GM12878 (cell line): Measurements from ENCODE around the gene COMMD10. TPM values are rescaled to one million over a fixed set of nuclear protein-coding genes. Genes with fewer than 3 reads are reported as not detected.

Experiments used
- ATAC-seq: fragments of 200-7000 bp; cut with Tn5 transposase; 3 replicates; pipeline ENCODE4 v1.9.1; 2020; ENCODE audit warnings: mild to moderate bottlenecking, moderate library complexity
- BruUV-seq: library from RNA; stranded (reverse); fragments of 400-500 nt; replicated peaks from 2 replicates; lab custom pipeline; 2021; lab: Mats Ljungman, UMichigan
- CTCF ChIA-PET: fragments of 300-600 bp; sonication (Branson Sonifier 250); formaldehyde crosslinking; extraction: SDS; loops from one replicate; lab custom pipeline; 2021; ENCODE audit warnings: inconsistent platforms; lab: Yijun Ruan, JAX
- POLR2A ChIA-PET: fragments of 350-600 bp; formaldehyde crosslinking; extraction: SDS; loops from one replicate; lab custom pipeline; 2021; ENCODE audit warnings: inconsistent platforms; lab: Charles Lee
- RAD21 ChIA-PET: fragments of 300-600 bp; sonication (Branson Sonifier 250); formaldehyde crosslinking; loops from one replicate; lab custom pipeline; 2023; ENCODE audit warnings: antibody characterized with exemption; ENCODE audit not compliant: unreplicated experiment; lab: Charles Lee
- SMC1A ChIA-PET: fragments of 300-600 bp; sonication (Branson Sonifier 250); formaldehyde crosslinking; loops from one replicate; lab custom pipeline; 2023; ENCODE audit not compliant: unreplicated experiment, uncharacterized antibody; lab: Charles Lee
- DNase-seq: peaks from one replicate; pipeline ENCODE4 v3.0.0-alpha.2; 2011; ENCODE audit warnings: low read depth, low spot score
- FAIRE-seq: peaks from 3 replicates; lab custom pipeline; 2011; peaks lifted over from hg19 to GRCh38; lab: Jason Lieb, UNC
- H2AFZ ChIP-seq: 2 replicates; pipeline ENCODE4 v1.6.0; 2011; ENCODE audit warnings: low read depth, low read length, control low read depth; ENCODE audit not compliant: control insufficient read depth
- H3K27ac ChIP-seq: 2 replicates; pipeline ENCODE4 v1.5.1; 2011; ENCODE audit warnings: control low read depth; ENCODE audit not compliant: control insufficient read depth, insufficient read depth
- H3K27me3 ChIP-seq, 2 experiments: replicated peaks in 1 of 2; 2 replicates each; pipeline versions ENCODE4 v1.6.0 to v1.6.1; 2011; ENCODE audit warnings: low read length in 1 of 2; ENCODE audit not compliant: control insufficient read depth in 2 of 2, insufficient read depth in 2 of 2
- H3K36me3 ChIP-seq, 2 experiments: 2 replicates each; pipeline ENCODE4 v1.5.1; 2011; ENCODE audit warnings: low read length in 1 of 2; ENCODE audit not compliant: control insufficient read depth in 2 of 2, insufficient read depth in 2 of 2
- H3K4me1 ChIP-seq: 2 replicates; pipeline ENCODE4 v1.6.1; 2011; ENCODE audit warnings: mild to moderate bottlenecking, low read length, moderate library complexity, mixed read lengths; ENCODE audit not compliant: control insufficient read depth, insufficient read depth
- H3K4me2 ChIP-seq: 2 replicates; pipeline ENCODE4 v1.6.0; 2011; ENCODE audit warnings: control low read depth; ENCODE audit not compliant: control insufficient read depth, insufficient read depth
- H3K4me3 ChIP-seq: fragments of 200-600 bp; sonication (generic); 2 replicates; pipeline ENCODE4 v1.5.1; 2016
- H3K79me2 ChIP-seq: 2 replicates; pipeline ENCODE4 v1.6.0; 2011; ENCODE audit warnings: low read length; ENCODE audit not compliant: control insufficient read depth, insufficient read depth
- H3K9ac ChIP-seq: 2 replicates; pipeline ENCODE4 v1.8.0; 2011; ENCODE audit warnings: low read length, control low read depth, mixed read lengths; ENCODE audit not compliant: control insufficient read depth, insufficient read depth
- H3K9me3 ChIP-seq: replicated peaks from 3 replicates; pipeline ENCODE4 v1.5.1; 2011; ENCODE audit warnings: mild to moderate bottlenecking, low read length; ENCODE audit not compliant: control insufficient read depth, insufficient read depth
- H4K20me1 ChIP-seq: 2 replicates; pipeline ENCODE4 v1.6.0; 2011; ENCODE audit not compliant: control insufficient read depth, insufficient read depth
- ATF7 ChIP-seq: fragments of 450-650 bp; IDR thresholded peaks from 2 replicates; pipeline ENCODE4 v1.6.1; 2016; ENCODE audit warnings: low read depth, mild to moderate bottlenecking
- ESRRA ChIP-seq: IDR thresholded peaks from 2 replicates; pipeline ENCODE4 v1.6.1; 2012; ENCODE audit warnings: mild to moderate bottlenecking, low read length, improper control_type of control experiment
- ETV6 ChIP-seq, 2 experiments: fragments of 450-650 bp in 1 of 2; IDR thresholded peaks in 1 of 2; conservative IDR thresholded peaks in 1 of 2; 2 replicates each; pipeline ENCODE4 v1.6.1; 2014; ENCODE audit warnings: antibody characterized with exemption in 1 of 2, borderline replicate concordance in 1 of 2, low read depth in 1 of 2, mild to moderate bottlenecking in 1 of 2, moderate library complexity in 1 of 2
- IRF4 ChIP-seq: IDR thresholded peaks from 2 replicates; pipeline ENCODE4 v1.6.1; 2011; ENCODE audit warnings: low read depth, low read length
- IRF5 ChIP-seq: fragments of 450-650 bp; IDR thresholded peaks from 2 replicates; pipeline ENCODE4 v1.6.1; 2017; ENCODE audit warnings: borderline replicate concordance
- JUND ChIP-seq: IDR thresholded peaks from 2 replicates; pipeline ENCODE4 v1.6.1; 2012; ENCODE audit warnings: low read depth, mild to moderate bottlenecking, low read length, improper control_type of control experiment, moderate library complexity
- KAT2A ChIP-seq: conservative IDR thresholded peaks from 2 replicates; pipeline ENCODE4 v1.6.1; 2011; ENCODE audit warnings: low read depth, low read length; ENCODE audit not compliant: control insufficient read depth
- NR2F1 ChIP-seq: fragments of 450-650 bp; conservative IDR thresholded peaks from 2 replicates; pipeline ENCODE4 v1.6.1; 2017; ENCODE audit warnings: mild to moderate bottlenecking
- RELA ChIP-seq: fragments of 450-650 bp; IDR thresholded peaks from 2 replicates; pipeline ENCODE4 v1.8.0; 2014; ENCODE audit warnings: borderline replicate concordance; ENCODE audit not compliant: partially characterized antibody
- RELB ChIP-seq: fragments of 450-650 bp; IDR thresholded peaks from 2 replicates; pipeline ENCODE4 v1.6.1; 2017; ENCODE audit warnings: low read depth, mild to moderate bottlenecking, moderate library complexity
- RUNX3 ChIP-seq: IDR thresholded peaks from 2 replicates; pipeline ENCODE4 v1.6.1; 2012; ENCODE audit warnings: low read length, inconsistent platforms
- ZNF384 ChIP-seq: IDR thresholded peaks from 2 replicates; pipeline ENCODE4 v1.6.1; 2012; ENCODE audit warnings: low read depth, mild to moderate bottlenecking, low read length, improper control_type of control experiment, borderline replicate concordance
- in situ Hi-C: fragments of 300-500 bp; cut with MboI; formaldehyde crosslinking; loops from 9 replicates; pipeline ENCODE4 v1.14.3; 2018; ENCODE audit warnings: mixed read lengths
- intact Hi-C: fragments of 100-400 bp; cut with micrococcal nuclease; formaldehyde crosslinking; loops from one replicate; pipeline ENCODE4 v1.14.2; 2022; ENCODE audit not compliant: unreplicated experiment
- polyA plus RNA-seq, 11 experiments: library from polyadenylated mRNA; depleted of rRNA in 4 of 11; unstranded in 6 of 11; stranded (reverse) in 5 of 11; fragments of >200 nt; fragmentation: Nextera tagmentation in 4 of 11; fragmentation: Illumina TruSeq in 1 of 11; extraction: Ambion mirVana in 4 of 11; extraction: Trizol in 1 of 11; gene quantifications; 1 replicate in 1 of 11; 2 replicates in 10 of 11; pipeline versions ENCODE4 v1.2.1 to v1.2.3, GENCODE V29; 2011 to 2016; ENCODE audit warnings: inconsistent platforms in 2 of 11, missing spikeins in 2 of 11, low read depth in 1 of 11
- total RNA-seq, 4 experiments: library from RNA; depleted of rRNA in 3 of 4; stranded (reverse); fragments of >200 nt in 3 of 4; fragmentation: Illumina TruSeq in 1 of 4; extraction: Trizol in 1 of 4; gene quantifications; 2 replicates each; pipeline versions ENCODE4 v1.2.1 to v1.2.3, GENCODE V29; 2013 to 2021

The COMMD10 gene
- total and polyA plus RNA-seq, 10 of the 15 experiments (the other 5 are each of a cell fraction or from before 2014, with no cell fraction given), result 19.6 to 98.7 (median 28.0) TPM

DNA sequence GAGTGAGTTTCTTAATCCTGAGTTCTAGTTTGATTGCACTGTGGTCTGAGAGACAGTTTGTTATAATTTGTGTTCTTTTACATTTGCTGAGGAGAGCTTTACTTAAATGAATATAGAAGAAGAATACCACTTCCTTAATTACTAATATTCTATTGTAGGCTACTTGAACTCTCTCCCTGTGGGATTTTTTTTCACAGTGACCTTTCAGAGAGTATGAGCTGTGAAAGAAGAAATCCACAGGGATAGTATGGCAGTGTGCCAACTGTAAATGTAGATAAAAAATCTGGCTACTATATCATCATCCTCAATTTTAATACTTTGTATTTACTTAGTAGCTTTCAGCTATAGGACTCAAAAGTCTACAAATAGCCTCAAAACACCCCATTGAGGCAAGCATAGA, 67.3 kb downstream of the COMMD10 start:
- intact Hi-C loops, result no loop called here
- Histone ChIP-seq H2AFZ (no peak overlapping the region), H3K27me3 (no peaks in the 10 kb centered on the region), H3K4me3 (no peak overlapping the region), H3K9me3 (no peaks in the 10 kb centered on the region), H3K79me2 (no peaks in the 10 kb centered on the region), H3K4me2 (no peak overlapping the region), H3K9ac (no peak overlapping the region), H3K36me3 (no peaks in the 10 kb centered on the region), H4K20me1 (no peaks in the 10 kb centered on the region), H3K4me1 (no peaks in the 10 kb centered on the region), H3K27ac (no peak overlapping the region)
- FAIRE-seq (no peak), ATAC-seq (no peak), DNase-seq (no peak)
- BruUV-seq, result no TSS peak
- in situ Hi-C loops, result no loop called here
- POLR2A ChIA-PET, result no interaction called here
- CTCF ChIA-PET, result interaction anchor here (0.7 to 2.0 kb wide), 3 partner anchors 10 to 1295 kb away, joined by 3 to 8 read pairs (median 7); no protein-coding TSS in a partner anchor
- no peak for TF ChIP-seq IRF4
- no peak for TF ChIP-seq ATF7
- no peak for TF ChIP-seq ETV6 (conservative IDR thresholded peaks at IDR 0.05 in 1 of 2, IDR thresholded peaks at IDR 0.05 in 1 of 2; ENCODE audit: borderline replicate concordance in 1 of 2, low read depth in 1 of 2)
- no peak for TF ChIP-seq ESRRA
- TF ChIP-seq NR2F1, result no peak
- no peak for TF ChIP-seq RUNX3
- no peak for TF ChIP-seq ZNF384
- TF ChIP-seq RELA, result no peak
- no peak for TF ChIP-seq KAT2A
- no peak for TF ChIP-seq JUND
- TF ChIP-seq RELB, result no peak
- TF ChIP-seq IRF5, result no peak
- RAD21 ChIA-PET, result no interaction called here
- SMC1A ChIA-PET, result interaction anchor here (0.6 to 2.4 kb wide), 3 partner anchors 14 to 218 kb away, joined by 3 to 7 read pairs (median 3); no protein-coding TSS in a partner anchor
